IPS-15b (cell line): ENCODE results near the gene ATG4B.
A peak's percentile ranks its signal among the peaks of the same experiment; 100 is the strongest.

Source experiments
- H3K27me3 ChIP-seq: one replicate; pipeline ENCODE4 v1.6.1; 2013; ENCODE audit warnings: low read length; ENCODE audit not compliant: control insufficient read depth, insufficient read depth
- H3K36me3 ChIP-seq: one replicate; pipeline ENCODE4 v1.6.1; 2013; ENCODE audit warnings: low read length; ENCODE audit not compliant: control insufficient read depth, insufficient read depth
- H3K4me1 ChIP-seq: one replicate; pipeline ENCODE4 v1.6.1; 2013; ENCODE audit warnings: mild to moderate bottlenecking, low read length; ENCODE audit not compliant: control insufficient read depth, insufficient read depth
- H3K4me3 ChIP-seq: one replicate; pipeline ENCODE4 v1.5.1; 2013; ENCODE audit warnings: low read depth, low read length
- H3K9ac ChIP-seq: one replicate; pipeline ENCODE4 v1.6.1; 2013; ENCODE audit warnings: low read depth, mild to moderate bottlenecking, low read length
- H3K9me3 ChIP-seq: one replicate; pipeline ENCODE4 v1.6.1; 2013; ENCODE audit warnings: mild to moderate bottlenecking, low read length; ENCODE audit not compliant: control insufficient read depth, insufficient read depth

ATG4B gene

DNA sequence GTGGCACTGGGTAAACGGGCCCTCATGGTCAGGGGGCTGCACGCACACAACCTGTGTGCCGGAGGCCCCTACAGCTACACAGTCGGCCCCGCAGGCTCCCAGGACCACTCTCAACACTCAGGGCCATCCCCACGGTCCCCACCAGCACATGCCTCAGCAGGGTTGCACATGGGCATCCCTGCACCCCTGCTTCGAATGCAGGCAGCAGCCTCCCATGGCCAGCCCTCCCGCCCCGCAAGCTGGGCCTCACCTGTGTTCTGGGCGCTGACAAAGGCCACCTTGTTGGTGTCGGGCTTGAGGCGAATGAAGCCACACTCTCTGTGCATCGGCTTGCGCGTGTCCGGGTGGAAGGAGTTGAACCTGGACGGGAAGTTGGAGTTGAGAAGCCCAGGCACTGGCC lies 34.8 kb upstream of the ATG4B start:
- Histone ChIP-seq H3K36me3 (peaks cover 27% of the 10 kb centered on the region), H3K4me1 (no peaks in the 10 kb centered on the region)

DNA sequence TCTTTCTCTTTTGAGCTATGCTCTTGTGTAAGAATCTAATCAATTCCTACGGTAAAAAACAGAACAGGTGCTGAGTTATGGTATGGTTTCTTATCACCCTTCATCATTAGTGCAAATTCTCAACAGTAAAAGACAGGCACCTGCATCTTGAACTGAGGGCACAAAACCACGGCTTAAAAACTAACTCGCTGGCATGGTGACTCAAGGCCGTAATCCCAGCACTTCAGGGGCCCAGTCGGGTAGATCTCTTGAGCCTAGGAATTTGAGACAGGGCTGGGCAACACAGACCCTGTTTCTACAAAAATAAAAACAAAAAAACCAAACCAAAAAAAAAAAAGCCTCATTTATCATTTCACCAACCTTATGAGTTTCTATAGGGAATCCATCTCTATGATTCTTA lies 33.8 kb upstream of the ATG4B start:
- H3K27me3 ChIP-seq = no peaks in the 10 kb centered on the region
- H3K4me3 ChIP-seq = no peak overlapping the region
- H3K9me3 ChIP-seq = no peaks in the 10 kb centered on the region
- H3K36me3 ChIP-seq = peaks cover 29% of the 10 kb centered on the region
- H3K9ac ChIP-seq = no peak overlapping the region
- H3K4me1 ChIP-seq = no peaks in the 10 kb centered on the region

More for the DNA sequence above, 34.8 kb upstream of the ATG4B start:
- no peak overlapping the region for H3K9ac ChIP-seq
- no peaks in the 10 kb centered on the region for H3K27me3 ChIP-seq
- no peak overlapping the region for H3K4me3 ChIP-seq
- no peaks in the 10 kb centered on the region for H3K9me3 ChIP-seq

DNA sequence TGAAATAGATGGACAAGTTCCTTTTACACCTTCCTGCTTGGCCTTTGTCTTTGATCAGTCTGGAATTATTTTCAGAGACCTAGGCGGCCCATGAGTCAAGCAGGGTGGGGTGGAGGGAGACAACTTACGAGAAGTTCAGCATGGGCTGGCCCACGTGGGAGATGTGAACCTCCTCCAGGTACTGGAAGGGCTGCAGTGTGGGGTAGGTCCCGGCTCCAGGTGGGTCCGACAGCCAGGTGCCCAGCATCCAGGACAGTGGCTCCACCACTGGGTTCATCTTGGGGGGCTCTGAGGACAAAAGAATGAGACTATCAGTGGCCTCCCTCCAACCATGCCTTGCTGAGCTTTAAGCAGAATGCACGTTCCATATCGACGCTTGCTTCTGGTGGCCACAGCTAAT lies 31.3 kb upstream of the ATG4B start:
- no peaks in the 10 kb centered on the region for H3K4me1 ChIP-seq
- peaks cover 22% of the 10 kb centered on the region for H3K36me3 ChIP-seq
- no peaks in the 10 kb centered on the region for H3K27me3 ChIP-seq
- H3K4me3 ChIP-seq = no peak overlapping the region
- no peak overlapping the region for H3K9ac ChIP-seq
- no peaks in the 10 kb centered on the region for H3K9me3 ChIP-seq

DNA sequence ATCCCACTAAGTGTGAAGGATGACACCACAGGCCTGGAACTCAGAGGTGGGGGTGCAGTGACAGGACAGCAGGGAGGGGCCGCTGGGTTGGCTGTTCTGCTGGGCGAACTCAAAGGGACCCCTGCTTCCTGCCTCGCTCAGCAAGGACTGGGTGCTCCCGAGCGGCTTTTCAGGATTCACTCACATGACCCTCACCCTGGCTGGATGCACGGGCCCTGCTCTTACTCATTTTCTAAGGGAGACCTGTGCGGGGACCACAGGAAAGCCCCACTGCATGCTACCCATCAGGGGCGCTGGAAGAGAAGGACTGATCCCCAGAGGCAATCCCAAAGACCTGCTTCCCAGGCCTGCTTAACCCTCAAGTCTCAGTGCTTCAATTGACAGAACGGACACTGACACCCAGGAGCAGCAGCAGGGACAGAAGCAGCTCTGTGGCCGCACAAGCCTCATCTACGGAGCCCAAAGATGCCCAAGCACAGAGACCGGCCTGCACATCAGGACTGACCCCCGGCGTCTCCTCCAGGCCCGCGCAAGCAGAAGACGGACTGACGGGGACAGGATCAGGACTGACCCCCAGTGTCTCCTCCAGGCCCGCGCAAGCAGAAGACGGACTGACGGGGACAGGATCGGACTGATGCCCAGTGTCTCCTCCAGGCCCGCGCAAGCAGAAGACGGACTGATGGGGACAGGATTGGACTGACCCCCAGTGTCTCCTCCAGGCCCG lies 30.2 kb upstream of the ATG4B start:
- H3K36me3 ChIP-seq = peaks cover 17% of the 10 kb centered on the region
- no peaks in the 10 kb centered on the region for H3K9me3 ChIP-seq
- H3K4me3 ChIP-seq = no peak overlapping the region
- no peaks in the 10 kb centered on the region for H3K4me1 ChIP-seq
- H3K27me3 ChIP-seq = no peaks in the 10 kb centered on the region
- no peak overlapping the region for H3K9ac ChIP-seq

DNA sequence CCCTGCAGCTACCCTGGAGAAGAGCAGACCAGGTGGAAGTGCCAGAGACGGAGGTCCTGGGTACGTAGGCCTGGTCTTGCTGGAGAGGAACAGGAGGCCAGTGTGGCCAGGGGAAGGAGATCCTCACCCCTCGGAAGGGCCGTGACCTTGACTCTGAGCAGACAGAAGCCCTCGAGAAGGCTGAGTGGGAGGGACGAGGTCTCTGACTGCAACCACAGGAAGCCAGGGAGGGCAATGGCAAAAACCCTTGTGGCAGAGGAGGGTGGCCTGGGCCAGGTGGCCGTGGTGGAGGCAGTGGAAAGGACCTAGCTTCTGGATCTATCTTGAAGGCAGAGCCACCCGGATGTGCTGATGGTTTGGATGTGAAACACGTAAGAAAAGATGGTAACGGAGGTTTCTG lies 28.6 kb upstream of the ATG4B start:
- Histone ChIP-seq H3K4me3 (no peak overlapping the region), H3K4me1 (no peaks in the 10 kb centered on the region), H3K27me3 (no peaks in the 10 kb centered on the region), H3K36me3 (peaks cover 12% of the 10 kb centered on the region), H3K9me3 (no peaks in the 10 kb centered on the region), H3K9ac (no peak overlapping the region)

DNA sequence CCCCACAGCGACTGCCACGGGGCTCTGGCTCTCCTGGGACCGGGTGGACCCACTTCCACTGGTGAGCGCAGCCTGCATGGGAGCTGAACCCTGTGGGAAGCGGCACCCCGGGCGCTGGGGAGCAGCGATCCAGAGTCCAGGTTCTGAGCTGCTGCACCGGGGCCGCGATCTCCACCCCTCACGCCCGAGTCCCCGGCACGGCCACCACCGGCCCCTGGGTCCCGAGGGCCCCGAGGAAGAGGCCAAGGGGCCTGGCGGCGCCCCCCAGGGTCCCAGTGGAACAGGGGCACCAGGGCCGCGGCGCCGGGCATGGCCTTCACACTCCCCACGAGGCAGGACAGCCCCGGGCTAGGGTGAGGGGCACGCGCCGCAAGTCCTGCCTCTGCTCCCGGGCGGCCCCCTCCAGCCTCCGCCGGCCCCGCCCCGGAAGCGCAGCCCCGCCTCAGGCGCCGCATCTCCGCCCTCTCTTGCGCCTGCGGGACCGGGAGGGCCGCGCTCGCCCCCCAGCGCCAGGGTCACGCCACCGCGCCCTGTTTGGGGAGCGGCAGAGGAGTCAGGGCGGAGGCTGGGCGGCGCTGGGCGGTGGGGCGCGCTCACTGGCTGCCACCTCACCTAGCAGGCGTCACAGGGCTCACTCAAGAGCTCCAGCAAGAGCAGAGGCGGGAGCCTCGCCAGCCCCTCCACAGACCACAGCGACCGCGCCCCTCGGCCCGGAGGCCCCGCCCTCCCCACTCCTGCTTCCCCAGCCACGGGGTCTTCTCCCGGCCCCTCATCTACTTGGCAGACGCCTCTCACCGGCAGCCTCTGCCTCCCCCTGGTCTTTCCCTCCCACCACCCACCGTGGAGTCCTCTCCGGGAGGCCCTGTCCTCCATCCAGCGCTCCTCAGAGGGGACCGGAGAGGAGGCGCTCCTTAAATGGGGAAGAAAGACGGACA lies 27.4 kb upstream of the ATG4B start:
- Histone ChIP-seq H3K36me3 (peaks cover 12% of the 10 kb centered on the region), H3K27me3 (no peaks in the 10 kb centered on the region), H3K4me3 (peak overlapping the region; percentile 58), H3K4me1 (no peaks in the 10 kb centered on the region), H3K9me3 (no peaks in the 10 kb centered on the region), H3K9ac (peak overlapping the region; percentile 81)

DNA sequence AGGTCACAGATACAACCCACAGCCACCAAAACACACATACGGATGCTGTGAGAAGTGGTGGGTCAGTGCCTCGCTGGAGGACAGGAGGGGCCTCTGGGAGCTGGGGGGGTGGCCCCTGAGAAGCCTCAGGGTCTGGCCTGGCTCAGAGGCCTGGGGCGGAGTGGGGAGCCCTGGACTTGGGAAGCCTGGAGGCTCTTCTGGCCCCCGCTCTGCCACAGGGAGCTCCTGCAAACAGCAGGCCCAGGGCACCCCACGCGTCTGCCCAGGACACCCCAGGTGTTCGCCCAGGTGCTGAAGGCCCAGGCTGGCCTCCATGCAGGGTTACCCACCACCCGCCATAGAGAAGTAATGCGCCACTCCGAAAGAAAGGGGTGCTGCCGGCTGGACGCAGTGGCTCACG lies 26.4 kb upstream of the ATG4B start:
- Histone ChIP-seq H3K4me1 (no peaks in the 10 kb centered on the region), H3K36me3 (peaks cover 11% of the 10 kb centered on the region), H3K4me3 (no peak overlapping the region), H3K9ac (no peak overlapping the region), H3K27me3 (no peaks in the 10 kb centered on the region), H3K9me3 (no peaks in the 10 kb centered on the region)

DNA sequence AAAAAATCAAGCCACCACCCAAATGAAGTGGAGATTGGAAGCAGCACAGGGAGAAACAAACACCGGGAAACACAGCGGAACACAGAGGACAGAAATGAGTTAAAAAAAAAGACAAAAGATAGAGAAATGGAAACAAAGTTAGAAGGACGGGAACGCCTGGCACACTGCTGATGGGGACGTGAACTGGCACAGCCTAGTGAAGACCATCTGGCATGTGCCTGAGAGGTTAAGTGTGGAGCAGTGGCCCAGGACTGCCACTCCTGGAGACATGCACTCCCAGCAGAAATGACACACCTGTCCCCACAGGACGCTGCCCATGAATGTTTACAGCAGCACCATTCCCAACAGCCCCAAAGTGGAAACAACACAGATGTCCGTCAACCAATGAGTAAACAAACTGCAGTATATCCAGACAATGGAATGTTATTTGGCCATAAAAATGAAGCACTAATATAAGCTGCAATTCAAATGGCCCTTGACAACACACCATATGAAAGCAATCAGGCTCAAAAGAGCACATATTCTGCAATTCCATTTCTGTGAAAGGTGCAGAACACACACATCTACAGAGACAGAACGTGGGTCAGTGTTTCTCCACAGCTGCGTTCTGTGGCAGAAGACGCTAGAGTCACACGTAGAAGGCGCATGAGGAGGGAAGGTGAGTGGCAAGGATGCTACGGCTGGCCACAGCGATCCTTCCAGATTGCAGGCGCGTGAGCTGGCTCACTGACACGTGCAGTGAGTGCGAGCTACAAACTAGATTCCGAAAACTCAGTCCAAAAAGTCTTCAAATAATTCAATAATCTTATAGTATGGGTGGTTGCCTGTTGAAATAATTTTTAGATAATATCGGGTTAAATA lies 25.1 kb upstream of the ATG4B start:
- Histone ChIP-seq H3K9ac (no peak overlapping the region), H3K4me3 (no peak overlapping the region), H3K9me3 (no peaks in the 10 kb centered on the region), H3K4me1 (no peaks in the 10 kb centered on the region), H3K27me3 (no peaks in the 10 kb centered on the region), H3K36me3 (peaks cover 5% of the 10 kb centered on the region)

DNA sequence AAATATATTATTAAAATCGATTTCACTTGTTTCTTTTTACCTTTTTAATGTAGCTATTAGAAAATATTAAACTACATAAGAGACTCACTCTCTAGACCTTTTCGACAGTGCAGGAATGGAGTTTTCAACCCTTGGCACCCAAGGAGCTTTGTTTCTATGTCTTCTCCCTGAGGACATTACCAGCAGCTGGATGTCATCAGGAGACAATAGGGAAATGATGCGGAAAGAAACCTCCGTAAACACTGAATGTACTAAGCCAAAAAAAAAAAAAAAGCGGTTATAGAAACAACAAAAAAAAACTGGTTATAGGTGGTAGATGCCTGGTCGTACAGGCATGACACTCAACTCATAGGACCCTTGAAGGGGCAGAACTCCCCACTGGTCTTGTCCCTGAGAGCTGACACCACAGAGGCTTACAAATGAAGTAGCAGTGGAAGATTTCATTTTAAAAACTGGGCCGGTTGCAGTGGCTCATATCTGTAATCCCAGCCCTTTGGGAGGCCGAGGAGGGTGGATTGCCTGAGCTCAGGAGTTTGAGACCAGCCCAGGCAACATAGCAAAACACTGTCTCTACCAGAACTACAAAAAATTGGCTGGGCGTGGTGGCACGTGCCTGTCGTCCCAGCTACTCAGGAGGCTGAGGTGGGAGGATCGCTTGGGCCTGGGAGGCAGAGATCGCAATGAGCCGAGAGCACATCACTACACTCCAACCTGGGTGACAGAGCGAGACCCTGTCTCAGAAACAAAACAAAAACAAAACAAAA lies 24.3 kb upstream of the ATG4B start:
- Histone ChIP-seq H3K9ac (no peak overlapping the region), H3K4me3 (no peak overlapping the region), H3K36me3 (peaks cover 5% of the 10 kb centered on the region), H3K4me1 (no peaks in the 10 kb centered on the region), H3K9me3 (no peaks in the 10 kb centered on the region), H3K27me3 (no peaks in the 10 kb centered on the region)

DNA sequence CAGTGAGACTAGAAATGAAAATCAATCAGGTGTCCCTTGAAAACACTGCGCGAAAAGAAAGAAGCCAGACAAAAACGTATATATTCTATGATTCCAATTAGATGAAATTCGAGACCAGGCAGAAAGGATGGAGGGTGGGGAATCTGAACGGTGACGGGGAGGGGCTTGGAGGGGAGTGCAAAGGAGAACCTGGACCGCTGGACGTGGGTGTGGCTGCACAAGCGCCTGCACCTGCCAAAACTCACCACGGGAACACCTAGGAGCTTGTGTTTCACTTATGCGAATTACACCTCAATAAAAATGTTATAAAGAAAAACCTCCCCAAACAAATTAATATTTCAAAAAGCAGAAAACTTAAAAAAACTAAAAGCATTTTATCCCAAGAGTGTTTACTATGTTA lies 22.5 kb upstream of the ATG4B start:
- no peaks in the 10 kb centered on the region for H3K9me3 ChIP-seq
- no peak overlapping the region for H3K4me3 ChIP-seq
- H3K4me1 ChIP-seq = no peaks in the 10 kb centered on the region
- no peaks in the 10 kb centered on the region for H3K27me3 ChIP-seq
- no peaks in the 10 kb centered on the region for H3K36me3 ChIP-seq
- H3K9ac ChIP-seq = no peak overlapping the region

DNA sequence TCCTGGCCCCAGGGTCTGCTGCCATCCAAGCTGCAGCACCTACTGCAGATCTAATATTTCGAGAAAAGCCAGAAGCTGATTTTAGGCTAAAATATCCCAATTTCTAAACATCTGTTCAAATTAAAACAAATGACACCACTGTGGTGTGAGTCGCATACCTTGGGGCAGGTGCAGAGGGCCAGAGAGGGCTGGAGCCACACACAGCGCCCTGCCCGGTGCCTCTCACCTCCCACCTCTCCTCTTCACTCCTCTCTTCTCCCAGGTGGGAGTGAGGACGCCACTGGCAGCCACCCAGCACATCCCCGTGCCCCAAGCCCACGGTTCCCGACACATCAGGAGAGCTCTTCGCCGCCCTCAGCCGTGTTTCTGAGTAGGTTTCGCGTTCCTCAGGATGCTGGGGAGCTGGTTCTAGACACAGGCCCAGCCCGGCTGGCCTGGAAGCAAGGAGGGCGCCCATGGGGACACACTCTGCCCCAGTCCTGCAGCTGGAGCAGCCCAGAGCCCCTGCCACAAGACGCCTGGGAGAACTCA lies 21.9 kb upstream of the ATG4B start:
- H3K9ac ChIP-seq = no peak overlapping the region
- H3K27me3 ChIP-seq = no peaks in the 10 kb centered on the region
- no peaks in the 10 kb centered on the region for H3K9me3 ChIP-seq
- no peak overlapping the region for H3K4me3 ChIP-seq
- no peaks in the 10 kb centered on the region for H3K36me3 ChIP-seq
- H3K4me1 ChIP-seq = no peaks in the 10 kb centered on the region
